OCI-LY1 (cell line): ENCODE data around the gene ATF2.
"Not testable (repeated sequence)": the region's sequence is repeated elsewhere in the genome, so short reads cannot be mapped to it uniquely, and the experiment has no call there.

ENCODE experiments used
- EZH2 ChIP-seq: fragments of 200-600 bp; sonication (generic), shearing (Covaris generic); IDR thresholded peaks from 2 replicates; pipeline ENCODE4 v1.8.0; 2017; ENCODE audit warnings: borderline replicate concordance, mixed run types, mild to moderate bottlenecking, antibody characterized with exemption, low read length, moderate library complexity, mixed read lengths
- TF ChIP-seq, protein P1 (sequence below): fragments of 200-600 bp; sonication (generic), shearing (Covaris generic); IDR thresholded peaks from 2 replicates; pipeline ENCODE4 v1.5.1; 2017; ENCODE audit warnings: mild to moderate bottlenecking, antibody characterized with exemption, low read length, moderate library complexity, mixed read lengths

DNA sequence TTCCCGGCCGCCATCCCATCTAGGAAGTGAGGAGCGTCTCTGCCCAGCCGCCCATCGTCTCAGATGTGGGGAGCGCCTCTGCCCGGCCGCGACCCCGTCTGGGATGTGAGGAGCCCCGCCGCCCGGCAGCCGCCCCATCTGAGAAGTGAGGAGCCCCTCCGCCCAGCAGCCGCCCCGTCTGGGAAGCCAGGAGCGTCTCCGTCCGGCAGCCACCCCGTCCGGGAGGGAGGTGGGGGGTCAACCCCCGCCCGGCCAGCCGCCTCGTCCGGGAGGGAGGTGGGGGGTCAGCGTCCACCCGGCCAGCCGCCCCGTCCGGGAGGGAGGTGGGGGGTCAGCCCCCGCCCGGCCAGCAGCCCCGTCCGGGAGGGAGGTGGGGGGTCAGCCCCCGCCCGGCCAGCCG, 59.9 kb downstream of the ATF2 start:
- TF ChIP-seq, protein P1, sequence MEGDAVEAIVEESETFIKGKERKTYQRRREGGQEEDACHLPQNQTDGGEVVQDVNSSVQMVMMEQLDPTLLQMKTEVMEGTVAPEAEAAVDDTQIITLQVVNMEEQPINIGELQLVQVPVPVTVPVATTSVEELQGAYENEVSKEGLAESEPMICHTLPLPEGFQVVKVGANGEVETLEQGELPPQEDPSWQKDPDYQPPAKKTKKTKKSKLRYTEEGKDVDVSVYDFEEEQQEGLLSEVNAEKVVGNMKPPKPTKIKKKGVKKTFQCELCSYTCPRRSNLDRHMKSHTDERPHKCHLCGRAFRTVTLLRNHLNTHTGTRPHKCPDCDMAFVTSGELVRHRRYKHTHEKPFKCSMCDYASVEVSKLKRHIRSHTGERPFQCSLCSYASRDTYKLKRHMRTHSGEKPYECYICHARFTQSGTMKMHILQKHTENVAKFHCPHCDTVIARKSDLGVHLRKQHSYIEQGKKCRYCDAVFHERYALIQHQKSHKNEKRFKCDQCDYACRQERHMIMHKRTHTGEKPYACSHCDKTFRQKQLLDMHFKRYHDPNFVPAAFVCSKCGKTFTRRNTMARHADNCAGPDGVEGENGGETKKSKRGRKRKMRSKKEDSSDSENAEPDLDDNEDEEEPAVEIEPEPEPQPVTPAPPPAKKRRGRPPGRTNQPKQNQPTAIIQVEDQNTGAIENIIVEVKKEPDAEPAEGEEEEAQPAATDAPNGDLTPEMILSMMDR = not testable (repeated sequence)
- TF ChIP-seq EZH2 = not testable (repeated sequence)
